NB4 (cell line): Measurements from ENCODE around the gene DSP.

Source experiments
- DNase-seq: peaks from one replicate; pipeline ENCODE4 v3.0.0; 2010; ENCODE audit warnings: low read depth
- H3K4me3 ChIP-seq: one replicate; pipeline ENCODE4 v1.5.1; 2011; ENCODE audit warnings: mild to moderate bottlenecking, low read depth, low read length, moderate library complexity
- CTCF ChIP-seq: IDR thresholded peaks from one replicate; pipeline ENCODE4 v1.5.1; 2012; ENCODE audit warnings: low read depth, low read length
- MAX ChIP-seq: IDR thresholded peaks from 2 replicates; pipeline ENCODE4 v1.6.1; 2011; ENCODE audit warnings: low read depth, low read length
- MYC ChIP-seq: IDR thresholded peaks from 2 replicates; pipeline ENCODE4 v1.6.1; 2011; ENCODE audit warnings: low read depth, low read length
- POLR2A ChIP-seq: IDR thresholded peaks from 2 replicates; pipeline ENCODE4 v1.6.1; 2011; ENCODE audit warnings: mild to moderate bottlenecking; ENCODE audit not compliant: insufficient read length; ENCODE audit errors: extremely low read depth

The DSP gene

GRCh38 chr6:7528565-7528964, 12.9 kb upstream of the DSP start:
- DNase-seq, result no peak
- H3K4me3 ChIP-seq, result no peak overlapping the region
- TF ChIP-seq MYC, result no peak
- TF ChIP-seq MAX, result no peak
- TF ChIP-seq CTCF, result no peak
- TF ChIP-seq POLR2A, result no peak

GRCh38 chr6:7529141-7529540, 12.3 kb upstream of the DSP start:
- TF ChIP-seq POLR2A (no peak), CTCF (no peak), MAX (no peak), MYC (no peak)
- H3K4me3 ChIP-seq, result no peak overlapping the region
- DNase-seq, result no peak

- no peak overlapping the region for H3K4me3 ChIP-seq
- TF ChIP-seq POLR2A (no peak), CTCF (no peak), MAX (no peak), MYC (no peak)
- DNase-seq, result no peak
Observed at GRCh38 chr6:7532232-7532631, 9.2 kb upstream of the DSP start.

GRCh38 chr6:7532821-7533220, 8.7 kb upstream of the DSP start:
- H3K4me3 ChIP-seq, result no peak overlapping the region
- no peak for DNase-seq
- TF ChIP-seq CTCF (no peak), MYC (no peak), POLR2A (no peak), MAX (no peak)

GRCh38 chr6:7534192-7534591, 7.3 kb upstream of the DSP start:
- no peak overlapping the region for H3K4me3 ChIP-seq
- DNase-seq, result no peak
- no peak for TF ChIP-seq MYC
- no peak for TF ChIP-seq CTCF
- no peak for TF ChIP-seq MAX
- no peak for TF ChIP-seq POLR2A

- DNase-seq, result no peak
- H3K4me3 ChIP-seq, result no peak overlapping the region
- TF ChIP-seq POLR2A, result no peak
Observed at GRCh38 chr6:7535498-7535897, 6.0 kb upstream of the DSP start.
